GM19351 (cell line): ENCODE data around the gene MIEF2.

Source experiments
- ATAC-seq: cut with Tn5 transposase; IDR thresholded peaks from one replicate; pipeline ENCODE4 v1.9.1; 2021; ENCODE audit warnings: mild to moderate bottlenecking, moderate library complexity; ENCODE audit not compliant: unreplicated experiment

The MIEF2 gene

DNA sequence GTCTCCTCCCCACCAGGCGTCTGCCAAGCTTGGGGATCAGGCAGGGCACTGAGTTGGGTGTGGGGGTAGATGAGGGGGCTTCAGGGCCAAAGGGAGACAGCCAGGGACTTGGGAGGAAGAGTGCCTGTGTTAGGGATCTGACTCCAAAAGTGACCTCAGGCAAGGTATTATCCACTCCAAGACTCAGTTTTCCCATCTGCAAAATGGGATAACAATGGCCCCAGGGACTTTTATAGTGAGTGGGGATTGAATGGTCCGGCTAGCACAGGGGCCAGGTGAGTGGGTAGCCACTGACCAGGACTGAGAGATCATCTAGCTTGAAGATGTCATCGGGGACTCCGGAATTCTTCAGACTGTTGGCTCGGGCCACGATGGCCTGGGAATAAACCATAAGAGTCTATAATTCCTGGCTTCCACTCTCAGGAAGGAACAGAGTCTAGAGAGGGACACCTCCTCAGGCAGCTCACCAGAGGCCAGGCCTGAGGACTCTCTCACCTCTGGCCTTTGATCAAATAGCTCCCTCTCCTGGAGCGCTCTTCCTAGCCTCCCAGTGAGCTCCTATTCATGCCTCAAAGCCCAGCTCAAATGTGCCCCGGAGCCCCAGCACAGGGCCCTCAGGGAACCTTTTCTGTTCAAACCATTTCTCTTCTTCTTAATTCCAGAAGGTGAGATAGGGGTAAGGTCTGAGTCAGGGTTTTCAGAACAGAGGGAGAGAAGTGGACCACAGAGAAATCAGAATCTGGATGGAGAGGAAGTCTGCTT is 5.4 kb upstream of the MIEF2 start:
- ATAC-seq: no peak

DNA sequence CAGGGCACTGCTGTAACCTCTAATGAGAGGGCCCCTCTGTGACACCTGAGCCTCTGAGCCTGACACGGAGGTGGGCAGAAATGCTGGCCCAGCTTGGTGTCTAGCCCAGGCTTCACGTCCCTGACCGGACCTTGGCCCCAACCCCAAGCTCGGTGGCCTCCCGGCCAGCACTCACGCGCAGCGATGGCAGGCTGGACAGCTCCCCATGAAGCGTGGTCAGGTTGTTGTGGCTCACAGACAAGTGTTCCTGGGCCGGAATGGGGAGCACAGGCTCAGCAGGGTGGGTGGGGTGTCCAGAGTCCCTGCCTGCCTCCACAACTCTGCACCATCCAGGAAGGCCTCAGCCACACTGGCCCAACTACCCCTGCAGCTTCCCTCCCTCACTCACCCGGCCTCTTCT is 4.1 kb upstream of the MIEF2 start:
- ATAC-seq: no peak

DNA sequence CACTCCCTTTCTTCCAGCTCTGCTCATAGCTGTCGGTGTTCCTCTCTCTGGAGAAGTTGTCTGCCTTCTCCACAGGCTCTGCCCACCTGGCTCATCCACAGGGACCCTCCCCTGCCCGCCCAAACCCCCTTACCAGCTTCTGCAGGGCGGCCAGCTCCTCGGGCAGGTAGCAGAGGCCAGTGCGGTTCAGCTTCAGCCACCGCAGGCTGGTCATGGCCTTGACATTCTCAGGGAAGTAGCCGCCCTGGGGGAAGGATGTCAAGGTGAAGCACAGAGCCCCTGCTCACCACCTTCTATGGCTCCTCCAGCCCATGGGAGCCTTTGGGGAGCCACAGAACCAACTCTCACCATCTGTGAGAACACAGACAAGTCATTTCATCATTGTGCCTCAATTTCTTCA is 3.7 kb upstream of the MIEF2 start:
- no peak for ATAC-seq

DNA sequence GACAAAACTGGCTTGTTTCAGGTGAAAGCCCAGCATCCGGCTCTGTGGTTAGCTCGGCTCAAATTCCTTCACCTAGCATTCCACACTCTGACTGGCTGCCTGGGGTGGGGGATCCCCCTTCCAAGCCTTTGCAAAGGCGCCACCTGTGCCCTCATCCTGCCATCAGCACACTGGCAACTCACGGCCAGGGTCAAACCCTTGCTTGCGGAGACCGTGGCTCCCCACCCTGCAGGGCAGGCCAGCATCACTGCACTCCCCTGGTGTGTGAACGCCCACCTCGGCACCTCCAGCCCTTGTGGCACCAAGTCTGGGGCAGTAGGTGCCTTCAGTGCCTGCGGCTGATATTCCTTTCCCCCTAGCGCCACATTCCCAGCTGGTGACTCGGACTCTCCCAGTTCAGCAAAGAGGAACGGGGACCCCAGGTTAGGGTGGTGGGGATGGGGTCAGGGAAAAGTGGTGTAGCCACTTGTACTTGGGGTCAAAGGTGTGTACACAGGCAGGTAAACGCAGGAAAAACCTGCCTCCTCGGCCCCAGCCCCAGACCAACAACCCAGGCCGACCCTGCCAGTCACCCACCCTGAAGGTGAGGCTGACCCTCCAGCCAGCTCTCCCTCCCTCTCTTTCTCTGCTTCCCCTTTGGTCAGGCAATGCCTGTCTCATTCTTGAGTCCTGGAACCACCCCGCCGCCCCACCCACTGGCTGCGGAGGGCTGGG is 3.0 kb upstream of the MIEF2 start:
- no peak for ATAC-seq

DNA sequence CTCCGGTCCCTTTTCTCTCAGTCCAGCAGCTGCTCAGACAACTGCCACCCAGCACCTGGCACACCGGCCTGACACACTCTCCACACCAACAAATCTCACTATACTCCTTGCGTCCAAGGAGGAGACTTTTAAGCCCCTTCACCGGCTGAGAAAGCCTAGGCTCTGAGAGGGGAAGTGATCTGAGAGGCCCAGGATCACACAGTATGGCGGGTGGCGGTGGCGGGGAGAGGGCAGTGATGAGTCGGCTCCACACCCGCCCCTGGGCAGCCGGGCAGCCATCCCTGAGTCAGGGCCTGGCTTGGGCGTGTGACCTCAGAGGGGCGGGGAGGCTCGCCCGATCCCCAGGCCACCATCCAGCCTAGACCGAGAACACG is 2.5 kb upstream of the MIEF2 start:
- no peak for ATAC-seq

DNA sequence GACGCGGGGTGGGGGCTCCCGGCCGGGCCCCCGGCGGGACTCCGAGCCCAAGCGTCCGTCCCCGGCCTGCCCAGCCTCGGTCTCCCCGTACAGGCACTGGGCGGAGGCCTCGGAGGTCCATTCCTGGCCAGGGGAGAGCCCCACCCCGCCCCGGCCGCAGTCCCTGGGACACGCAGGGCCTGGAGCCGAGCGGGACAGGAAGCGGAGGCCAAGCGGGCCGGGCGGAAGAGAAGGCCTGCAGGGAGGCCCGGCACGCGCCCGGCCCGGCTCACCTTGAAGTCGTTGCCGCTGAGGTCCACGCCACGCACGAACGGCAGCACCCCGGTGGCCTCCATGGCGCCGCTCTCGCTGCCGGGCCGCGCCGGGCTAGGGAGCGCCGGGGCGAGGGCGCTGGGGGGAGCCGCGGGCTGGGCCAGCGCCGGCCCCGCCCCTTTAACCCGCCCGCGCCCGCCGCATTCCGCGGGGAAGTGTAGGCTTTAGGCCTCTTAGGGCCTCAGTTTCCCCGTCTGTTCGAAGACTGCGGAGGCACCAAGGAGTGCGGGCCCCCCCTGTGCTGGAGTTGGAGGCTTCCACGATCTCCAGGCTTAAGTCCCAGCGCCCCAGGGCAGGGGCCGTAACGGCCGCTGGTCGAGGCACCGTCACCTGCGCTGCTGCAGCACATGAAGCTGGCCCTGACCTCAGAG is 2.0 kb upstream of the MIEF2 start, which contains the start of gene FLII:
Gene FLII (minus strand): TSS at position 383 of the 683 bp plus-strand sequence. CDS start 48 bp downstream, at position 335.
- no peak for ATAC-seq

DNA sequence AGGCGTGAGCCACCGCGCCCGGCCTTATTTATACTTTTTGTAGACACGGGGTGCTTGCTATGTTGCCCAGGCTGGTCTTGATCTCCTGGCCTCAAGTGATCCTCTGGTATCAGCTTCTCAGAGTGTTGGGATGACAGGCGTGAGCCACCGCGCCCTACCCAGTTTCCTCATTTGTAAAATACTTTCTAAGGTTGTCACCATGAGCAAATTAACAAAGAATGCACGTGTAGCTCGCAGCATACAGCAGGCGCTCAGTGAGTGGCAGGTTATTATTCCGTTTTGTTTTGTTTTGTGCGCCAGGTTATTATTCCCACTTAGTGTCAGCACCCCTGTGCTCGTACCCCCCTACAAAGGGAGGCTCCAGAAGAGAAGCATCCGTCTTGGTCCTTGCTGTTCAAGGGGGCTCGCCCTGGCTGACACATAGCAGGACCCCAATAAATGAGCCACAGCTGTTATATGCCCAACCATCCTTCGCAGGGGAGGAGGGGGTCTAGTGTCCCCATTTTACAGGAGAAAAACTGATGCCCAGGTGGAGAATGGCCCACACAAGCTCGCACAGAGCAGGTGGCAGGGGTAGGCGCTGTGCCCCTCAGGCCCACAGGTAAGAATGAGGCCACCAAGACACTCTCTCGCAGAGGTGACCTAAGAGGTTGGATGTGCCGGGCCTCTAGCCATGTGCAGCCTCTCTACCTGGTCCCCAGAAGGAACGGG is 686 bp upstream of the MIEF2 start:
- ATAC-seq: no peak

- ATAC-seq: no peak
Observed at GRCh38 chr17:18261146-18261515, 669 bp downstream of the MIEF2 start.

- no peak for ATAC-seq
Observed at GRCh38 chr17:18261659-18262058, 1.2 kb downstream of the MIEF2 start.

- ATAC-seq: no peak
Observed at GRCh38 chr17:18262111-18262510, 1.6 kb downstream of the MIEF2 start.

GRCh38 chr17:18262641-18263040 is 2.2 kb downstream of the MIEF2 start:
- ATAC-seq: no peak

DNA sequence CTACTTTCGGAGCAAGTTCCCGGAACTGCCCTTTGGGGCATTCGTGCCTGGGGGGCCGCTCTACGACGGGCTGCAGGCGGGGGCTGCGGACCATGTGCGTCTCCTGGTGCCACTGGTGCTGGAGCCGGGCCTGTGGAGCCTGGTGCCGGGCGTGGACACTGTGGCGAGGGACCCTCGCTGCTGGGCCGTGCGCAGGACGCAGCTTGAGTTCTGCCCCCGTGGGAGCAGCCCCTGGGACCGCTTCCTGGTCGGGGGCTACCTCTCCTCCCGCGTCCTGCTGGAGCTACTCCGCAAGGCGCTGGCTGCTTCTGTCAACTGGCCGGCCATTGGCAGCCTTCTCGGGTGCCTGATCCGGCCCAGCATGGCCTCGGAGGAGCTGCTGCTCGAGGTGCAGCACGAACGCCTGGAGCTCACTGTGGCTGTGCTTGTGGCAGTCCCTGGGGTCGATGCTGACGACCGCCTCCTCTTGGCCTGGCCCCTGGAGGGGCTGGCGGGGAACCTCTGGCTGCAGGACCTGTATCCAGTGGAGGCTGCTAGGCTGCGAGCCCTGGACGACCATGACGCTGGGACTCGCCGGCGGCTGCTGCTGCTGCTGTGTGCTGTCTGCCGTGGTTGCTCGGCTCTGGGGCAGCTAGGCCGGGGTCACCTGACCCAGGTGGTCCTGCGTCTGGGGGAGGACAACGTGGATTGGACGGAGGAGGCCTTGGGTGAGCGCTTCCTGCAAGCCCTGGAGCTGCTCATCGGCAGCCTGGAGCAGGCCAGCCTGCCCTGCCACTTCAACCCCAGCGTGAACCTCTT is 3.6 kb downstream of the MIEF2 start:
- no peak for ATAC-seq

DNA sequence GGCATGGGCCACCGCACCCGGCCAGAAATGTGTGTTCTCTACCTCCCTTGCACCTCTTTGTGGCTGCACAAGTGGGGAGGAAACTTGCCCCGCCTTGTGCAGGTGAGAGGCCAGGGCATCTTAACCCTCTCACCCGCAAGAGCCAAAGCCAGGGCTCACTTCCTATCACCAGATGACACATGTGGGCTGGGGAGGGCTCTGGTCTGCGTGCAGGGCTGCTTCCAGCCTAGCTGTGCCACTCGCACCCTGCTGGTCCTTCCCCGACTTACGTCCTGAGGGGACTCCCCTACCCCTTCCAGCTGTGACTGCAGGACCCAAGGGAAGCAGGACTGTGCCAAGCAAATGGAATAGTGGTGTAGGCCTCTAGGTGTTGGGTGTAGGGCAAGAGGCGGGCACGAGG is 6.9 kb downstream of the MIEF2 start:
- ATAC-seq: no peak

- ATAC-seq: no peak
Observed at GRCh38 chr17:18267927-18268711, 7.7 kb downstream of the MIEF2 start.

- ATAC-seq: no peak
Observed at GRCh38 chr17:18270046-18270931, 9.8 kb downstream of the MIEF2 start.

- ATAC-seq: no peak
Observed at GRCh38 chr17:18277076-18277475, 16.6 kb downstream of the MIEF2 start.

DNA sequence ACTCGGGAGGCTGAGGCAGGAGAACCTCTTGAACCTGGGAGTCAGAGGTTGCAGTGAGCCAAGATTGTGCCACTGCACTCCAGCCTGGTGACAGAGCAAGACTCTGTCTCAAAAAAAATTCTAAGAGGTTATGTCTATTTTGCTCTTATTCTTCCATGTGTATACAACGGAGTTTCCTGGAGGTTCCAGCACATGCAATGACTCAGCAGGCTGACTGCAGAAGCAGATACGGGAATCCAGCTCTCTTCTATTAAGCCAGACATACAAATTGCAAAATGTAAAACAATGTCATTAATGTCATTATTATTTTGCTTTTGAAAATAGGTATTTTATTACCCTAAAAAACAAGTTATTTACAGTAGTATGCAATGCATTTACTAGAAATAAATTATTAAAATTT is 18.4 kb downstream of the MIEF2 start:
- ATAC-seq: no peak

GRCh38 chr17:18280249-18280648 is 19.8 kb downstream of the MIEF2 start:
- no peak for ATAC-seq
